ENCODE results near the gene UBR3.

DNA sequence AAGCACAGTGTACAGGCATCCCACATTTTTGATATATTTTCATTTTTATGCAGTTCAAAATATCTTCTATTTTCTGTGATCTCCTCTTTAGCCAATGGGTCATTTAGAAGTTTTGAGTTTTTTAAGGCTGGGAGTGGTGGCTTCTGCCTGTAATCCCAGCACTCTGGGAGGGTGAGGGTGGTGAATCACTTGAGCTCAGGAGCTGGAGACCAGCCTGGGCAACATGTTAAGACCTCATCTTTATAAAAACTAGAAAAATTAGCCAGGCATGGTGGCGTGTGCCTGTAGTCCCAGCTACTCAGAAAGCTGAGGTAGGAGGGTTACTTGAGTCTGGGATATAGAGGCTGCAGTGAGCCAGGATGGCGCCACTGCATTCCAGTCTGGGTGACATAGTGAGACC is 17.8 kb downstream of the UBR3 start:
- TF ChIP-seq EZH2phosphoT487 (IDR thresholded peaks at IDR 0.05; ENCODE audit: borderline replicate concordance, low read depth, low read length): no peak
- TF ChIP-seq, protein P1, sequence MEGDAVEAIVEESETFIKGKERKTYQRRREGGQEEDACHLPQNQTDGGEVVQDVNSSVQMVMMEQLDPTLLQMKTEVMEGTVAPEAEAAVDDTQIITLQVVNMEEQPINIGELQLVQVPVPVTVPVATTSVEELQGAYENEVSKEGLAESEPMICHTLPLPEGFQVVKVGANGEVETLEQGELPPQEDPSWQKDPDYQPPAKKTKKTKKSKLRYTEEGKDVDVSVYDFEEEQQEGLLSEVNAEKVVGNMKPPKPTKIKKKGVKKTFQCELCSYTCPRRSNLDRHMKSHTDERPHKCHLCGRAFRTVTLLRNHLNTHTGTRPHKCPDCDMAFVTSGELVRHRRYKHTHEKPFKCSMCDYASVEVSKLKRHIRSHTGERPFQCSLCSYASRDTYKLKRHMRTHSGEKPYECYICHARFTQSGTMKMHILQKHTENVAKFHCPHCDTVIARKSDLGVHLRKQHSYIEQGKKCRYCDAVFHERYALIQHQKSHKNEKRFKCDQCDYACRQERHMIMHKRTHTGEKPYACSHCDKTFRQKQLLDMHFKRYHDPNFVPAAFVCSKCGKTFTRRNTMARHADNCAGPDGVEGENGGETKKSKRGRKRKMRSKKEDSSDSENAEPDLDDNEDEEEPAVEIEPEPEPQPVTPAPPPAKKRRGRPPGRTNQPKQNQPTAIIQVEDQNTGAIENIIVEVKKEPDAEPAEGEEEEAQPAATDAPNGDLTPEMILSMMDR (conservative IDR thresholded peaks at IDR 0.05; ENCODE audit: low read length): no peak

Measured in OCI-LY7 (cell line).